Activated T-cell treated with anti-CD3 and anti-CD28 coated beads, Interleukin-2, amount 50 U/mL, for 24 hours (primary cell): Measurements from ENCODE around the gene RABAC1.

Source experiments
- DNase-seq: peaks from one replicate; pipeline ENCODE4 v3.0.0-alpha.2; 2020
- H3K27ac Mint-ChIP-seq: 2 replicates; pipeline ENCODE4 v1.8.0; 2020; ENCODE audit warnings: mild to moderate bottlenecking, mixed read lengths
- H3K27me3 Mint-ChIP-seq: 2 replicates; pipeline ENCODE4 v1.8.0; 2020; ENCODE audit warnings: mixed read lengths
- H3K36me3 Mint-ChIP-seq: 2 replicates; pipeline ENCODE4 v1.8.0; 2020; ENCODE audit warnings: low read depth, mixed read lengths
- H3K4me1 Mint-ChIP-seq: 2 replicates; pipeline ENCODE4 v1.8.0; 2020; ENCODE audit warnings: low read depth, mixed read lengths
- H3K4me3 Mint-ChIP-seq: 2 replicates; pipeline ENCODE4 v1.8.0; 2020; ENCODE audit warnings: mild to moderate bottlenecking, moderate library complexity, mixed read lengths
- H3K9me3 Mint-ChIP-seq: 2 replicates; pipeline ENCODE4 v1.8.0; 2020; ENCODE audit warnings: mixed read lengths

RABAC1 gene, protein sequence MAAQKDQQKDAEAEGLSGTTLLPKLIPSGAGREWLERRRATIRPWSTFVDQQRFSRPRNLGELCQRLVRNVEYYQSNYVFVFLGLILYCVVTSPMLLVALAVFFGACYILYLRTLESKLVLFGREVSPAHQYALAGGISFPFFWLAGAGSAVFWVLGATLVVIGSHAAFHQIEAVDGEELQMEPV

DNA sequence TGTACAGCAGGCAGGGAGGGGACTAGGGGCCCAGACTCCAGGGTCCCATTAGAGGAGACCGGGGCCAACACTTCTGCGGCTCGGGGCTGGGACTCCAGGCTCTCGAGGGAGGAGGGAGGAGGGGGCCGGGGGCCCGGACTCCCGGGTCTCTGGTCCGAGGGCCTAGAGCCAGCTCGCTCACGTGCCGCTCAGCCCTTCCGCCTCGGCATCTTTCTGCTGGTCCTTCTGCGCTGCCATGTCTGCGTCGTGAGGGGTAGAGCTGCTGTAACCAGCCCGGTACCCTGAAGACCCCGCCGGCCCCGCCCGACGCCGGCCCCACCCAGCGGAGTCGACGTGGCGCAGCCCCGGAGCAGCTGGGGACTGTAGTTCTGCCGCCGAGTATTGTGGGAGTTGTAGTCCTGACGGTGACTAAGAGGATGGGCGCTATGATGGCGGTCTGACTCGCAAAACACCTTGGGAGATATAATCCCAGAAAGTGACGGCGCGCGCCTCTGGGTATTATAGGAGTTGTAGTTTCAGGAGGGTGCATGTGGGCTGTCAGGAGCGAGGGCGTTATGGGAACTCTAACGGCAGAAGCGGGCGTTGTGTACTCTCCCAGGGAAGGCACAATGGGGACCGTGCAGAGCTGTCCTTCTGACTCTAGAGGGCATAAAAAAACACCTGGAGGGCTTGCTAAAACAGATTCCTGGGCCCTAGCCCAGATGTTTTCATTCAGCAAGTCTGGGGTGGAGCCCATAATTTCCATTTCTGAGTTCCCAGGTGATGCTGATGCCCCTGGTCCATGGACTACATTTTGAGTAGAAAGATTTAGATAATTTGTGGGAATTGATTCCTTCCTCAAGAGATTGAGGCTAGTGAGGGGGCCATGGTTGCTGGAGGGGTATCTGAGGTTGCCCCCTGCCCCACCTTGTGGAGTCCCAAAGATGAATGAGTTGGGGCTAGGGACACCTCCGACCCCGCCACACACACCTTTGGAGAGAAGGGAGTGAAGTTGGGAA, at the start of gene RABAC1:
RABAC1 (minus strand) TSS at position 266 of the 998 bp plus-strand sequence; CDS start at position 237, 29 bp downstream.
- peak; percentile 91 for DNase-seq
- H3K27me3 Mint-ChIP-seq: no peaks in the 10 kb centered on the region
- peak within 1 kb of the TSS; percentile 83 for H3K4me3 Mint-ChIP-seq
- peak within 1 kb of the TSS; percentile 90 for H3K27ac Mint-ChIP-seq
- no peaks in the 10 kb centered on the region for H3K9me3 Mint-ChIP-seq
- peaks cover 16% of the 10 kb centered on the region for H3K36me3 Mint-ChIP-seq
- peaks cover 19% of the 10 kb centered on the region for H3K4me1 Mint-ChIP-seq

DNA sequence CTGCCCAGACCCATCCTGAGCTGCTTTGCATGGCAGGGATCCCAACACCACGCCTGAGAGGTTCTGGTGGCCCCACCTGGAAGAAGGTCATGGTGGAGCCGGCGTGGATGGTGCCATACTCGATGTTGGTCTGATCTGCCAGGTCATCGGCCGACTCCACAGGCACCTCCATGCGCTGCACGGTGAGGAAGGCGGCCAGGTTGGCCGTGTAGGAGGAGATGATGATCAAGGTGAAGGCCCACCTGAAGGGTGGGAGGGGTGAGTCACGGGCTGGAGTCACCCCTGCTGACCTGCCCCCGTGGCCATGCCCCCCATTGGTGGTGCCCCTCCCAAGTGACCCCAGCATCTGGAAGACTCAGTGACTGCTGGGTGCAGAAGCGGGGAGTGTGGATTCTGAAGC, 47.4 kb upstream of the RABAC1 start:
- Mint-ChIP-seq H3K36me3 (no peaks in the 10 kb centered on the region), H3K4me3 (no peak overlapping the region), H3K9me3 (no peaks in the 10 kb centered on the region), H3K4me1 (no peaks in the 10 kb centered on the region), H3K27ac (no peak overlapping the region), H3K27me3 (peaks cover 15% of the 10 kb centered on the region)
- DNase-seq: no peak

DNA sequence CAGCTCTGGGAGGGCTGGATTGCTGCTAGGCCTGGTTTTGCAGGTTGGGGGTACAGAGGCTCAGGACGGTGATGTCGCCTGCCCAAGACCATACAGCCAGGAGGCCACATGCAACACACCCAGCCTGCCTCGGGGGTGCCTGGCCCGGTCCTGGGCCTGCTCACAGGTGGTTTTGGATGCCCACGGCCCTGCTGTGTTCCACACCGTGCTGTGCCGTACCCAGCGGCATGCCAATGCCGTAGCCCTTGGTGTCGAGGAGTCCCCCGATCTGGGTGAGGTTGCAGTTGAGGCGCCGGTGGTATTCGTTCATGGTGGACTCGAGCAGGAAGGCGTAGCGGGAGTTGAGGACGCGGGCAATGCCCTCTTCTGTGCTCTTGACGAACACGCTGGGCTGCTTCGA, 46.4 kb upstream of the RABAC1 start:
- Mint-ChIP-seq H3K27me3 (peaks cover 23% of the 10 kb centered on the region), H3K9me3 (no peaks in the 10 kb centered on the region), H3K4me1 (no peaks in the 10 kb centered on the region), H3K27ac (no peak overlapping the region), H3K4me3 (no peak overlapping the region), H3K36me3 (no peaks in the 10 kb centered on the region)
- DNase-seq: no peak

DNA sequence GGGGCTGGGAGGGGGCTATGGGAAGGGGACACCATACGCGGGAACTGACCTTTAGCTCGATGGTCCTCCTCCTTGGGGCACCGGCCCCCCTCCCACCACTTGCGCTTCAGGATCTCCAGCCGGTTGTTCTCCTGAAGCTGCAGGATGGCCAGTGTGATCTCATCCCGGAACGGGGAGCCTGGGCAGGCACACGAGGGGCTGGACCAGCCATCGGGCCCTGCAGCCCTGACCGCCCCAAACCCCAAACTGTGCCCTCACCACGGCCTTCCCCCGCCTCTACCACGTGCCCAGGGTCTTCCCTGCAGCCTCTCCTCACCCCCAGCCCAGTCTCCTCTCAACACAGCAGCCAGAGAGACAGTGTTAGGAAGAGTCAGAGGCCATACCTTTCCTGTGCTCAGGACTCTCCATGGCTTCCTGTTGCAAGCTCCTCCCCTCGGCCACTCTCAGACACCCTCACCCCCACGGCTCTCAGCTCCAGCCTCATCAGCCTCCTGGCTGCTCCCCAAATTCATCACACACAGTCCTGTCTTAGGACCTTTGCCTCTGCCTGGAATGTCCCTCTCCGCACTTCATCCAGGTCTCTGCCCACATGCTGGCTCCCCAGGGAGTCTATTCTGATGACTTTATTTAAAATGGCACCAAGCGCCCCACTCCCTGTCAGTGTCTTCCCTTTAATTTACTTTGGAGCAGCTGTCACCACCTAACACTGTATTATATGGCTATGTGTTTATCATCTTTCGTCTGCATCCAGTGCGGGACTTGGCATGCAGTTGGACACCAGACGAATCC, 44.6 kb upstream of the RABAC1 start:
- no peaks in the 10 kb centered on the region for H3K9me3 Mint-ChIP-seq
- no peak overlapping the region for H3K27ac Mint-ChIP-seq
- H3K4me1 Mint-ChIP-seq: peaks cover 3% of the 10 kb centered on the region
- no peak for DNase-seq
- H3K4me3 Mint-ChIP-seq: no peak overlapping the region
- H3K27me3 Mint-ChIP-seq: peaks cover 37% of the 10 kb centered on the region
- H3K36me3 Mint-ChIP-seq: no peaks in the 10 kb centered on the region

DNA sequence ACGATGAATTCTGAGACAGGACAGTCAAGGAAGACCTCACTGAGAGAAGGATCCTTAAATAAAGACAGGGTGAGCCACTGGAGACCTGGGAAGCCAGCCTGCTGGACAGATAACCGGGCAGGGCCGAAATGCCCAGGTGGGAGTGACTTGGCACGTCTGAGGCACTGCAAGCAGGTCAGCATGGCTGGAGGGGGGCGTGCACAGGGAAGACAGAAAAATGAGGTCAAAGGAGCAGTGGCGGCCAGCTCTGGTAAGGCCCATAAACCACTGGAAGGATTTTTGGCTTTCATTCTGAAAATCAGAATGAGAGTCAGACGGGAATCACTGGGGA, 40.7 kb upstream of the RABAC1 start:
- no peak overlapping the region for H3K27ac Mint-ChIP-seq
- no peaks in the 10 kb centered on the region for H3K9me3 Mint-ChIP-seq
- H3K4me1 Mint-ChIP-seq: peaks cover 21% of the 10 kb centered on the region
- DNase-seq: no peak
- H3K27me3 Mint-ChIP-seq: peaks cover 71% of the 10 kb centered on the region
- H3K4me3 Mint-ChIP-seq: no peak overlapping the region
- no peaks in the 10 kb centered on the region for H3K36me3 Mint-ChIP-seq

DNA sequence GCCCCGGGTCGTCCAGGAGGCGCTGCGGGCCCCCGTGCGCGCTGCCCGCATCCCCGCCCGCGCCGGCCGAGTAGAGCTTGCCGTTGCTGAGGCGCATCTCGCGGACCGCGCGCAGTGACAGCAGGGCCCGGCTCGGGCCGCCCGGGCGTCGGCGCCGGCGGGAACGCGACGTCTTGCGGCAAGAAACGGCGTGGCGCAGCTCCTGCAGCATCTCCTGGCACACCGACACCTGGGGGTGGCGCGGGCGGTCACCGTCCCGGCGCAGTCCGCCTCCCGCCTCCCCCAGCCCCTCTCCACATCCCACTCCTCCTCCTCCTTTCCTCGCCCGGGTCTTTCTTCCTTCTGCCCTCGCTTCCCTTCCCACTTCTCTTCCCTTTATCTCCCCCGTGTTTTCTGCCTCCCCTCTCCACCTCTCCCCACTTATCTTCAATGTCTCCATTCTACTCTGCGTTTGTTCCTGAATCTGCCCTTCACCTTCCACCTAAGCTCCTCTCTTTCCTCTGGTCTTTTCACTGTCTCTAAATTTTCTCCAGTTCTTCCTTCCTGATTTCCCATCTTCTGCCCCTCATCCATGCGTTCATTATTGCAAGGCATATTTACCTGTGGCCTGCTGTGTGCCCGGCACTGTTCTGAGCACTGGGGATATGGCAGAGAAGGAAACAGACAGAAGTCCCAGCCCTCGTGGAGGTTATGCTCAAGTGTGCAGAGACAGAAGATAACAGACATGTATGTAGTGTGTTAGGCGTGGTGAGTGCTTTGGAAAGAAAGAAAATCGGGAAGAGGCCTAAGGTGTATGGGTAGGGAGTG, 40.2 kb upstream of the RABAC1 start:
- Mint-ChIP-seq H3K9me3 (no peaks in the 10 kb centered on the region), H3K27me3 (peaks cover 75% of the 10 kb centered on the region), H3K4me1 (peaks cover 24% of the 10 kb centered on the region), H3K36me3 (no peaks in the 10 kb centered on the region), H3K4me3 (no peak overlapping the region), H3K27ac (no peak overlapping the region)
- DNase-seq: peak; percentile 37

DNA sequence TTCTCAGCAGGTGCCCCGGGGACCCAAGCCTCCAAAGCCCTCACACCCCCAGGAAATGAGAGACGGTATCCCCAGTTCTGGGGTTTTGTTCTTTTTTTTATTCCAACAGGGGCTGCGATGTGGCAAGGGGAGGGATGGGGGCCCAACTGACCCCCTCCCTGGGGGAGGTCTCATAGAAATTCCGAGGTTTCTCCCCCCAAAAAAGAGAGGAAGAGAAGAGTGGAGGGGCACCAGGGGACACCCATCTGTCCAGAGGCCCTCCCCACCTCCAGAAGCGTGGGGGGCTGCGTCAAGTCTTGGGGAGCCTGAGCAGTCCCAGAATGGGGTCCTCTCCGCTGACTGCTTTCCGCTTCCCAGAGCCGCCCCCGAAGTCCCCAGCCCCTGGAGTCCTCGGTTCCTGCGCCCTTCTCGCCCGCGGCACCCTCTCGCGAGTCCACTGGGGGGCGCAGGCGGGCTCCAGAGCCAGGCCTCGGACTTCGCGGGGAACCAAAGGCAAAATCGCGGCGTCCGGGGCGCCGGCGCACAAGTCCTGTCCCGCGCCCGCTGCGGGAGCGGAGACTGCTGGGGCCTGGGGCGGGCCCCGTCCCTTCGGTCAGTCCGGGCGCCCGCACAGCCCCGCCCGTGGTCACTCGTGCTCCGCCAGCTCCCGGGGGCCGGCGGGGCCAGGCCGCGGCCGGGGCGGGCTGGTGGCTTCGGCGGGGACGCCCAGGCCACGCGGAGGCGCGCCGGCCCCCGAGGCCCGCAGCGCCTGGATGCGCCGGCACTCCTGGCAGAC, 39.3 kb upstream of the RABAC1 start:
- no peak overlapping the region for H3K4me3 Mint-ChIP-seq
- H3K9me3 Mint-ChIP-seq: no peaks in the 10 kb centered on the region
- DNase-seq: peak; percentile 60
- H3K27me3 Mint-ChIP-seq: peaks cover 72% of the 10 kb centered on the region
- H3K4me1 Mint-ChIP-seq: peaks cover 26% of the 10 kb centered on the region
- H3K36me3 Mint-ChIP-seq: no peaks in the 10 kb centered on the region
- H3K27ac Mint-ChIP-seq: no peak overlapping the region

DNA sequence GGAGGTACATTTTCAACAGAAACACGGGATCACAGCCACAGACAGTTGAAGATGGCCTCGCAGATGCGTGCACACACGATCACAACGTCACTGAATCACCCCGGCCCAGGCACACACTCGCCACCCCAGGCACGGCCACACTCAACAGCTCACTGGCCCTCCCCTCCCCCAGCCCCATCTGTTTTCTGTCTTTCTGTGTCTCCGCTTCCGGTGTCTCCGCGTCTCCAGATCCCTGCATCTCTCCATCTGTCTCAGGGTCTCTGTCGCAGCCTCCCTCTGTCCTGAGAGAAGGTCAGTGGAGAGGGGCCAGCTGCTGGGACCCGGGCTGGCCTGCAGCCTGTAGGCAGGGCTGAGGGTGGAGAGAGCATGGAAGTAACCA, 38.7 kb upstream of the RABAC1 start:
- peaks cover 28% of the 10 kb centered on the region for H3K4me1 Mint-ChIP-seq
- H3K9me3 Mint-ChIP-seq: no peaks in the 10 kb centered on the region
- H3K27me3 Mint-ChIP-seq: peaks cover 73% of the 10 kb centered on the region
- no peak overlapping the region for H3K27ac Mint-ChIP-seq
- no peak overlapping the region for H3K4me3 Mint-ChIP-seq
- DNase-seq: no peak
- no peaks in the 10 kb centered on the region for H3K36me3 Mint-ChIP-seq

DNA sequence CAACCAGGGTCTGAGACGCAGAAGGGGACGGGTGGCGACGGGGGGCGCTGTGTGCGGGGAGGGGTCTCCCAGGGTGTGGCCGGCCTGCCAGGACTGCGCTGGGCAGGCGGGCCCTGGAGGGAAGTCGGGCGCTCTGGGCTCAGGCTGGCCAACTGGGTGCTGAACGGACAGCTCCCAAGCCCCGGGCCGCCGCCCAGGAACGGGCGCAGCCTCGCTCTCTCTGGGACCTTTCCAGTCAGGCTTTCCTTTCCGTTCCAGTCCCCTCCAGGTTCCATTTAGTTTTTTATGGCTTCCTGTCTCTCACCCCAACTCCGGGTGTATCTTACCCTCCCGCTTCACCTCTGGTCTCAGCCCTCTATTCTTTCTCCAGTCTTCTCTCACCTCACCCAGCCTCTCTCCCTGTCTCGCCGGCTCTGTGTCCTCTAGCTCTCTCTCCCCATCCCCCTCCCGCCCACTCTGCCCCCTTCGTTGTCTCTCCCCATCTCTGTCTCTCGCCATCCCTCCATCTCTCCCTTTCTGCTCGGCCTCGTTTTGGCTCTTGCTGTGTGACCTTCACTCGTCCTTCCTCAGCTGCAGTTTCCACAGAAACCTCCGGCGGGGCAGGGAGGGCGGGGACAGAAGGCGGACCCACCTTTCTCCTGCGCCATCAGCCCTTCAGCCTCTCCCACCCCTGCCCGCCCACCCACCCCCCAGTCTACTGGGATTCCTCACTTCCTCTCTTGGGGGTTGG, 38.2 kb upstream of the RABAC1 start:
- Mint-ChIP-seq H3K27me3 (peaks cover 71% of the 10 kb centered on the region), H3K9me3 (no peaks in the 10 kb centered on the region), H3K4me1 (peaks cover 28% of the 10 kb centered on the region), H3K36me3 (no peaks in the 10 kb centered on the region), H3K27ac (no peak overlapping the region), H3K4me3 (no peak overlapping the region)
- DNase-seq: peak; percentile 69

DNA sequence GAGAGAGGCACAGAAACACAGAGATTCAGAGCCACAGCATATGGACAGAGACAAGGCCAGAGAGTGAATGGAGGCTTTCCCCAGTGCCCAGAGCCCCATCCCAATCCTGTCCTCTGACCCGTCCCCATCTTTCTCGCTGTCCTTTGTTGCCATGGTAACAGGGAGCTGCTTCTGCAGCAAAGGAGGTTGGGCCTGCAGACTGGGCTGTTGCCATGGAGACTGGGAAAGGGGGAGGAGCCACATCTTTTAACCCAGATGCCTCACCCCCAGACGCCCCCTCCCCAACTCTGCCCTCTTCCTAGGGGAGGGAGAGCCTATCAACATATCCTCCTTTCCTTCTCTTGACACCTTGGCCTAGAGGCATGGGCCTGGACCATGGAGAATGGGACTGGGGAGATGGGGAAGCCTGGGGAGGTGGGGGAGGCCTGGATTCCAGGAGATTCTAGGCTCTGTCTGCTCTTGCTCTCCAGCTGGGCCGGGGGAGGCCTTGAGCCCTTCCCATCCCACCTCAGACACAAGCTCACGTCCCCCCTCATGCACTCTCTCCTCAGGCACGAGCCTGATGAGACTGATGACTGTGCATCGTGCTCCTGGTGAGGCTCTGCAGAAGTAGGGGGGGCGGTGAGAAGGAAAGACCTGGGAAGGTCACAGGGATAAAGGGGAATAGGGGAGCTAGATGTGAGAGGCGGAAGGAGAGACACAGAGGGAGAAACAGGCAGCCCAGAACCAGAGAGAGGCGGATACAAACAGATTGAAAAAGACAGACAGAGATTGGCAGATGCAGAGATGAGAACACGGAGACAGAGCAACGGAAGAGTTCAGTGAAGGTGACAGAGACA, 37.1 kb upstream of the RABAC1 start:
- H3K27me3 Mint-ChIP-seq: peaks cover 61% of the 10 kb centered on the region
- peaks cover 28% of the 10 kb centered on the region for H3K4me1 Mint-ChIP-seq
- H3K27ac Mint-ChIP-seq: no peak overlapping the region
- no peaks in the 10 kb centered on the region for H3K36me3 Mint-ChIP-seq
- no peak for DNase-seq
- no peak overlapping the region for H3K4me3 Mint-ChIP-seq
- H3K9me3 Mint-ChIP-seq: no peaks in the 10 kb centered on the region

DNA sequence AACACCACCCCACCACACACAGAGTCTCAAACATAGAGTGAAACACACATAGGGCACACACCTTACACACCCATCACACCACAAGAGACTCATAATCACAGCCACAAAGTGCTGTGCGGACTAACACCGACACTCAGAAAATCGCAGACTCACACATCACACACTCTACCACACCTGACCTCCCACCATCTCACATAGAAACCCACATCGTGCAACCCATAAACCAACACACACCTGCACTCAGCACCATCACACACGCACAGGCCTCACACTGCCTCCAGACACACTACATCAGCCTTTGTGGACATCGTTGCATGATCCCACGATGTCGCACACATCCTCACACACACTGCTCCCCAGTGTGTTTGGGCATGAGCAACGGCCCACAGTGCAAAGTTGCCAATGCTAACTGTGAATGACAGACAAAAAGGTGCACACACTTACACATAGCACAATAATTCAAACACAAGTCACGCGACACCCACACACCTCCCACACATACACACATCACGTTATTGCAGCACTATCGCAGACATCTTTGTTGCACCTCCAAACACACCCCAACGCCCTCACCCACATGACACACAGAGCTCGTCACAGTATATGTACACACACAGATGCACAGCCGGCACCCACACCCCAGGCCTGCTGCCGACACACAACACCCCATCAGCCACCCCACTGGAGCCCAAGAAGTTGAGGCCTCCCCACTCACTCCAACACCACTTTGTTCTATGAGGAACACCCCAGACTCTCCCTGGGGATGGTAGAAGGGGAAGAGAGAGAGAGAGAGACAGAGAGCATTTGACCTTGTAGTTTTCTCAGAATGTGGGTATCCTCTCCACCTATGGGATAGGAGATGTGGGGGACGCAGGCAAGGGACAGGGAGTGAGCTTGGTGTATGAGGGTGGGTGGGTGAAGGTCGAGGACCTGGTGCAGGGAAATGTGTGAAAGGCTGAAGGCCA, 36.2 kb upstream of the RABAC1 start:
- Mint-ChIP-seq H3K27ac (no peak overlapping the region), H3K36me3 (no peaks in the 10 kb centered on the region), H3K27me3 (peaks cover 54% of the 10 kb centered on the region), H3K9me3 (no peaks in the 10 kb centered on the region), H3K4me3 (no peak overlapping the region), H3K4me1 (peaks cover 28% of the 10 kb centered on the region)
- DNase-seq: no peak
